Smooth muscle cell (in vitro differentiated cells): ENCODE measurements around the gene ADAMTSL2. TPM values are rescaled to one million over a fixed set of nuclear protein-coding genes. Genes with fewer than 3 reads are reported as not detected.

ENCODE experiments used
- DNase-seq: peaks from one replicate; lab custom pipeline; 2025; ENCODE audit not compliant: unreplicated experiment; lab: John Stamatoyannopoulos, UW
- H2AFZ ChIP-seq: fragments of 200-600 bp; sonication (generic); 2 replicates; pipeline ENCODE4 v1.6.0; 2016; ENCODE audit warnings: antibody characterized with exemption, low read depth, mild to moderate bottlenecking
- H3F3A ChIP-seq: fragments of 200-600 bp; sonication (generic); 2 replicates; pipeline ENCODE4 v1.6.0; 2017; ENCODE audit warnings: antibody characterized with exemption, low read depth
- H3K27ac ChIP-seq: fragments of 200-600 bp; sonication (generic); 2 replicates; pipeline ENCODE4 v1.5.1; 2016; ENCODE audit warnings: low read depth, mild to moderate bottlenecking
- H3K27me3 ChIP-seq: fragments of 200-600 bp; sonication (generic); 2 replicates; pipeline ENCODE4 v1.6.1; 2016; ENCODE audit warnings: low read depth, mild to moderate bottlenecking
- H3K36me3 ChIP-seq: fragments of 200-600 bp; sonication (generic); 2 replicates; pipeline ENCODE4 v1.5.1; 2016; ENCODE audit warnings: low read depth
- H3K4me1 ChIP-seq: fragments of 200-600 bp; sonication (generic); 2 replicates; pipeline ENCODE4 v1.5.1; 2016; ENCODE audit warnings: low read depth
- H3K4me2 ChIP-seq: fragments of 200-600 bp; sonication (generic); 2 replicates; pipeline ENCODE4 v1.6.0; 2016; ENCODE audit warnings: mild to moderate bottlenecking
- H3K4me3 ChIP-seq: fragments of 200-600 bp; sonication (generic); 2 replicates; pipeline ENCODE4 v1.5.1; 2016; ENCODE audit warnings: mild to moderate bottlenecking
- H3K79me2 ChIP-seq: fragments of 200-600 bp; sonication (generic); 2 replicates; pipeline ENCODE4 v1.6.0; 2016; ENCODE audit warnings: low read depth, mild to moderate bottlenecking
- H3K9ac ChIP-seq: fragments of 200-600 bp; sonication (generic); 2 replicates; pipeline ENCODE4 v1.6.0; 2016; ENCODE audit warnings: low read depth
- H3K9me3 ChIP-seq: fragments of 200-600 bp; sonication (generic); replicated peaks from 2 replicates; pipeline ENCODE4 v1.5.1; 2016; ENCODE audit warnings: low read depth
- H4K20me1 ChIP-seq: fragments of 200-600 bp; sonication (generic); 2 replicates; pipeline ENCODE4 v1.6.0; 2016; ENCODE audit warnings: low read depth
- WGBS: methylation state at CpG from one replicate; pipeline ENCODE4 v1.1.7; 2016; ENCODE audit warnings: low lambda C conversion rate; 5-methylcytosine and 5-hydroxymethylcytosine counted together
- polyA plus RNA-seq: library from polyadenylated mRNA; unstranded; fragments of >200 nt; fragmentation: Nextera tagmentation; extraction: Ambion mirVana; gene quantifications from 2 replicates; pipeline ENCODE4 v1.2.1, GENCODE V29; 2016
- total RNA-seq: library from RNA; depleted of rRNA; stranded (reverse); fragments of >200 nt; gene quantifications from 2 replicates; pipeline ENCODE4 v1.2.3, GENCODE V29; 2014
- TF ChIP-seq, protein P1 (sequence below): fragments of 200-600 bp; sonication (generic); IDR thresholded peaks from 2 replicates; pipeline ENCODE4 v1.5.1; 2017; ENCODE audit warnings: borderline replicate concordance, mild to moderate bottlenecking, antibody characterized with exemption; ENCODE audit not compliant: insufficient read depth, poor library complexity, severe bottlenecking

The ADAMTSL2 gene
- total and polyA plus RNA-seq, 2 experiments from 2014 or later = 8.1 to 10.5 TPM

DNA sequence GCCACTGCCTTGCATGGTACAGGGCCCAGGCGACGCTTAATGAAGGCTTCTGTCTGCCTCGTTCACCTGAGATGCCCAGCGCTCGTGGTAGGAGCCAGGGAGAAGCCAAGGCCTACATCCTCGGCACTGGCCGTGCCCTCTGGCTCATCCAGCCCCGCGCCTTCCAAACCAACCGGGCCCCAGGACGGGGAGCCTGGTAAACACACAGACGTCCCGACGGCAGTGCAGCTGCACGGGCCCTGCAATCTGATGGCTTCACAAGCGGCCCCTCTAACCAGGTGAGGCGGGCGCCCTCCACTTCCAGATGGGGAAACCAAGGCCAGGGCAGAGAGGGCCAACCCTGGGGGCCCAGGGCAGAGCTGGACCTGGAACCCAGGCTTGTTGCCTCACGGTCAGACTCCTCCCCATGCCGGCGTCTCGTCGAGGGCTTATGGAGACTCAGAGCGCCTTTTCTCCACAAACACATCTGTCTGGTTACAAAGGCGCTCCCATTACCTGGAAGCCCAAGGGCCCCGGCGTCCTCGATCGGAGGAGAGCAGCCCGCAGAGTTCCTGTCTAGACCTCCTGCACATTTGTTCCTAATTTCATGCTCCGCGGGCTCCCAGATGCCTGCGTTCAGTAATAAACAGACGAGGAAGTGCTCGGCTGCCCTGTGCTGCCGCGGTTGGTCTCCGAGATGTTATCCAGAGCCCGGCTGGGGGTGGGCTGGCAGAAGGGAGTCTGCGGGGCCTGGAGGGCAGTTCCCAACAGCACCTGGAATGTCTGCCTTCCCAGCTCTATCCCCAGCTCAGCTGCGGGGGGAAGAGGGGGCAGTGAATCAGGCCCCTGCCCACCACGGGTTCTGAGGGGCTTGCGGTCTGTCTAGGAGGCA, 51.2 kb downstream of the ADAMTSL2 start:
- peak overlapping the region; percentile 66 for H3K4me2 ChIP-seq
- no peaks in the 10 kb centered on the region for H3K79me2 ChIP-seq
- no peak for DNase-seq
- no peaks in the 10 kb centered on the region for H4K20me1 ChIP-seq
- H3K27ac ChIP-seq = peak overlapping the region; percentile 57
- no peaks in the 10 kb centered on the region for H3K36me3 ChIP-seq
- TF ChIP-seq, protein P1, sequence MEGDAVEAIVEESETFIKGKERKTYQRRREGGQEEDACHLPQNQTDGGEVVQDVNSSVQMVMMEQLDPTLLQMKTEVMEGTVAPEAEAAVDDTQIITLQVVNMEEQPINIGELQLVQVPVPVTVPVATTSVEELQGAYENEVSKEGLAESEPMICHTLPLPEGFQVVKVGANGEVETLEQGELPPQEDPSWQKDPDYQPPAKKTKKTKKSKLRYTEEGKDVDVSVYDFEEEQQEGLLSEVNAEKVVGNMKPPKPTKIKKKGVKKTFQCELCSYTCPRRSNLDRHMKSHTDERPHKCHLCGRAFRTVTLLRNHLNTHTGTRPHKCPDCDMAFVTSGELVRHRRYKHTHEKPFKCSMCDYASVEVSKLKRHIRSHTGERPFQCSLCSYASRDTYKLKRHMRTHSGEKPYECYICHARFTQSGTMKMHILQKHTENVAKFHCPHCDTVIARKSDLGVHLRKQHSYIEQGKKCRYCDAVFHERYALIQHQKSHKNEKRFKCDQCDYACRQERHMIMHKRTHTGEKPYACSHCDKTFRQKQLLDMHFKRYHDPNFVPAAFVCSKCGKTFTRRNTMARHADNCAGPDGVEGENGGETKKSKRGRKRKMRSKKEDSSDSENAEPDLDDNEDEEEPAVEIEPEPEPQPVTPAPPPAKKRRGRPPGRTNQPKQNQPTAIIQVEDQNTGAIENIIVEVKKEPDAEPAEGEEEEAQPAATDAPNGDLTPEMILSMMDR = no peak
- H2AFZ ChIP-seq = peak overlapping the region; percentile 59
- peaks cover 36% of the 10 kb centered on the region for H3F3A ChIP-seq
- peaks cover 37% of the 10 kb centered on the region for H3K4me1 ChIP-seq
- H3K4me3 ChIP-seq = no peak overlapping the region
- H3K27me3 ChIP-seq = no peaks in the 10 kb centered on the region
- H3K9ac ChIP-seq = no peak overlapping the region
- 42% methylated on average over 43 of the region's 43 CpGs for WGBS
- no peaks in the 10 kb centered on the region for H3K9me3 ChIP-seq

DNA sequence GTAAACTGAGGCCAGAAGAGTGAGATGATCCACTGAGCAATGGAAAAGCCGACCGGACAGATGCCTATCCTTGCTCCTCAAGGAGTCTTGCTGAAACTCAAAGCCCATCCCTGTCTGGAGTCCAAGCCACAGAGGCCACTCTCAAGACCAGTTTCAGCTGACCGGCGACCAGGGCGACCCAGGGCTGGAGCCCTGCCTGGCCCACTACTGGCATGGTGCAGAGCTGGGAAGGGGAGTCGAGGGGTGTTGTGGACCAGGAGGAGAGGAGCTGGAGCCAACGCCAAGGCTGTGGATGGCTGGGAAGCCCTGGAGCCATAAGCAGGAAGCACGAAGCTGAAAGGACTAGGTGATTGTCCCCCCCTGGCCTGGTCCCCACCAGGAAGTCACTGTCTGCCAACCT, 52.5 kb downstream of the ADAMTSL2 start:
- TF ChIP-seq, protein P1 = no peak
- H3K36me3 ChIP-seq = no peaks in the 10 kb centered on the region
- H3K79me2 ChIP-seq = no peaks in the 10 kb centered on the region
- WGBS = 97% methylated on average over 8 of the region's 8 CpGs
- no peak overlapping the region for H3K4me2 ChIP-seq
- H3K9ac ChIP-seq = no peak overlapping the region
- H2AFZ ChIP-seq = no peak overlapping the region
- peaks cover 29% of the 10 kb centered on the region for H3K4me1 ChIP-seq
- no peaks in the 10 kb centered on the region for H3K9me3 ChIP-seq
- no peak overlapping the region for H3K4me3 ChIP-seq
- no peaks in the 10 kb centered on the region for H3K27me3 ChIP-seq
- H4K20me1 ChIP-seq = no peaks in the 10 kb centered on the region
- peaks cover 28% of the 10 kb centered on the region for H3F3A ChIP-seq
- no peak for DNase-seq
- no peak overlapping the region for H3K27ac ChIP-seq

DNA sequence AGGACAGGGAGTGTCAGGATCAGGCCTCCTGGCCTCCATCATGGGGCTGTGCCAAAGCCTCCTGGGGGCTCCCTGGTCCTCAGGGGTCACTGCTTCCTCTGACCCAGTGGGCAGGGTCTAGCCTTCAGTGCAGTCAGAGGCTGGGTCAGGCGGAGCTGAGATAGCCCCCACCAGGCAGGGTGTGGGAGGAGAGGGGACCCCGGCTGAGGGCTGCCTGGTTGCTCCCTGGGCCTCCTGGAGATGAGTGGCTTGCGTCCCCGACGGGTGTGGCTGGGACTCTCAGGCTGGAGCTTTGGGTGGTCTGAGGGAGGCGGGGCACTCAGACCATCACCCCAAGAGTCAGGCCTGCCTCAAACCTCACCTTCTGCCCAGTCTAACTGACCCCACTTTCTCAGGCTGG, 53.0 kb downstream of the ADAMTSL2 start:
- no peaks in the 10 kb centered on the region for H4K20me1 ChIP-seq
- no peaks in the 10 kb centered on the region for H3K27me3 ChIP-seq
- H2AFZ ChIP-seq = no peak overlapping the region
- H3K4me3 ChIP-seq = no peak overlapping the region
- TF ChIP-seq, protein P1 = no peak
- H3K27ac ChIP-seq = no peak overlapping the region
- no peaks in the 10 kb centered on the region for H3K36me3 ChIP-seq
- H3K9me3 ChIP-seq = no peaks in the 10 kb centered on the region
- 100% methylated on average over 6 of the region's 6 CpGs for WGBS
- H3K4me2 ChIP-seq = no peak overlapping the region
- peaks cover 25% of the 10 kb centered on the region for H3K4me1 ChIP-seq
- DNase-seq = no peak
- no peaks in the 10 kb centered on the region for H3K79me2 ChIP-seq
- no peak overlapping the region for H3K9ac ChIP-seq
- H3F3A ChIP-seq = peaks cover 25% of the 10 kb centered on the region
